GM21360 (cell line): ENCODE results near the gene CLDN7.

Experiments used
- ATAC-seq: cut with Tn5 transposase; IDR thresholded peaks from one replicate; pipeline ENCODE4 v1.9.1; 2021; ENCODE audit warnings: mild to moderate bottlenecking, moderate library complexity; ENCODE audit not compliant: unreplicated experiment

The CLDN7 gene

DNA sequence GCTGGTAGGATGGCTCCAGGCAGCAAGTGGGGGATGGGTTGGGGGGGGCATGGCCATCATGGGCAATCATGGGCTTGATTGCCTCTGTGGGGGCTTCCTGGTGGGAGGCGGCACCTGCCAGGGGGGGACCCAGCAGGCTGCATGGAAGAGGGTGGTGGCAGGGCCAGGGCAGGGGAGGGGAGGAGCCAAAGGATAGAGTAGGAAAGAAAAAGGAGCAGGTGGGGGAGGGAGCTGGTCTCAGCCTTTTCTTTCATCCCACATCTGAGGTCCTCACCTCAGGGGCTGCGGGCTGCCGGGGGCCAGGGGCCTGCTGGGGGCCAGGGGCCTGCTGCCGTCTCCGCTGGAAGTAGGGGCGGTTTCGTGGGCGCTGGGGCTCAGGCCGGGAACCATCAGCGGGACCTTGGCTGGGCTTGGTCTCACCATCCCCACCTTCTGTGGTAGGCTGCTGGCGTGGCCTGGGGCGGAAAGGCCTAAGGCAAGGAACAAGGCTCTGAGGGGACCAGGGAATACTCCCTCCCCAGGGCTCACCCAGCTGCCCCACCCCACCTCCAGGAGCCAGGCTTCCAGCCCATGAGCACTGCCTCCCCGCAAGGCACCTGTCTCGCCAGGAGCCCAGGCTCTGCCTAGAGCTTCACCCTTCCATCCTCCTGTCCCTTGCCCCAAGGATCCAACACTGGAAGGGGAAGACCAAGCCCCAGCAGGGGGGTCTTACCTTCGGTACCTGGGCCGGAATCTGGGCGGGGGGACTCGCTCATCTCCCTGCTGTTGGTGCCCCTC, 27.2 kb upstream of the CLDN7 start:
- no peak for ATAC-seq

DNA sequence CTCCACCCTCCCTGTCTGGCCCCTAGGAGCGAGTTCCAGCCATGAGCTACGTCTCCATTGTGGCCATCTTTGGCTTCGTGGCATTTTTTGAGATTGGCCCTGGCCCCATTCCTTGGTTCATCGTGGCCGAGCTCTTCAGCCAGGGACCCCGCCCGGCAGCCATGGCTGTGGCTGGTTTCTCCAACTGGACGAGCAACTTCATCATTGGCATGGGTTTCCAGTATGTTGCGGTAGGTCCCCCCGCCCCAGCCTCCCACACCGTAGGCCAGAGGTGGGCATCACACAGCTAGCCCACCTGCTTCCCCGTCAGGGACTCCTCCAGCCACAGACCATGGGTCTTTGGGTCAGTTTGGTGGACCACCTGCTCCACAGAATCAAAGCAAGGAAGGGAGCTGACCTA, 23.4 kb upstream of the CLDN7 start:
- no peak for ATAC-seq

DNA sequence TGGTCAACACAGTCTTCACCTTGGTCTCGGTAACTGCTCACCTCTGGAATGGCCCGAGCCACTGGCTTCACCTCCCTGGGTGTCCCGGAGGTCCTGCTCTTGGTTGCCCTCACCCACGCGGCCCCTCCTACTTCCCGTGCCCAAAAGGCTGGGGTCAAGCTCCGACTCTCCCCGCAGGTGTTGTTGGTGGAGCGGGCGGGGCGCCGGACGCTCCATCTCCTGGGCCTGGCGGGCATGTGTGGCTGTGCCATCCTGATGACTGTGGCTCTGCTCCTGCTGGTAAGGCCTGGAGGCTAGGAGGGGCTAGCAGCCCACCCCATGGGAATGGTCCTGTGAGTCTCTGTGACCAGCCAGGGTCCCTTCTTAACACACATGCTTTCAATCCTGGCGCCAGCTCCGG, 22.6 kb upstream of the CLDN7 start:
- no peak for ATAC-seq

DNA sequence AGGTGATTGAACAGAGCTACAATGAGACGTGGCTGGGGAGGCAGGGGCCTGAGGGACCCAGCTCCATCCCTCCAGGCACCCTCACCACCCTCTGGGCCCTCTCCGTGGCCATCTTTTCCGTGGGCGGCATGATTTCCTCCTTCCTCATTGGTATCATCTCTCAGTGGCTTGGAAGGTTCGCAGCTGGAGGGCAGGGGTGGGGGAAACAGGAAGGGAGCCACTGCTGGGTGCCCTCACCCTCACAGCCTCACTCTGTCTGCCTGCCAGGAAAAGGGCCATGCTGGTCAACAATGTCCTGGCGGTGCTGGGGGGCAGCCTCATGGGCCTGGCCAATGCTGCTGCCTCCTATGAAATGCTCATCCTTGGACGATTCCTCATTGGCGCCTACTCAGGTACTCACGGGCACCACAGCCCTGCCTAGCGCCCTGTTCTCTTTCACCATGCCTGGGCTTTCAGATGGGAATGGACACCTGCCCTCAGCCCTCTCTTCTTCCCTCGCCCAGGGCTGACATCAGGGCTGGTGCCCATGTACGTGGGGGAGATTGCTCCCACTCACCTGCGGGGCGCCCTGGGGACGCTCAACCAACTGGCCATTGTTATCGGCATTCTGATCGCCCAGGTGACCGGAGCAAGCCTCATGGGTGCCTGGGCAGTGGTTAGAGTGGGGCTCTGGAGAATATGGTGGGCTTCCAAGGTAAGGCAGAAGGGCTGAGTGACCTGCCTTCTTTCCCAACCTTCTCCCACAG, 21.4 kb upstream of the CLDN7 start:
- ATAC-seq: no peak

GRCh38 chr17:7282752-7283321, 20.6 kb upstream of the CLDN7 start:
- no peak for ATAC-seq

DNA sequence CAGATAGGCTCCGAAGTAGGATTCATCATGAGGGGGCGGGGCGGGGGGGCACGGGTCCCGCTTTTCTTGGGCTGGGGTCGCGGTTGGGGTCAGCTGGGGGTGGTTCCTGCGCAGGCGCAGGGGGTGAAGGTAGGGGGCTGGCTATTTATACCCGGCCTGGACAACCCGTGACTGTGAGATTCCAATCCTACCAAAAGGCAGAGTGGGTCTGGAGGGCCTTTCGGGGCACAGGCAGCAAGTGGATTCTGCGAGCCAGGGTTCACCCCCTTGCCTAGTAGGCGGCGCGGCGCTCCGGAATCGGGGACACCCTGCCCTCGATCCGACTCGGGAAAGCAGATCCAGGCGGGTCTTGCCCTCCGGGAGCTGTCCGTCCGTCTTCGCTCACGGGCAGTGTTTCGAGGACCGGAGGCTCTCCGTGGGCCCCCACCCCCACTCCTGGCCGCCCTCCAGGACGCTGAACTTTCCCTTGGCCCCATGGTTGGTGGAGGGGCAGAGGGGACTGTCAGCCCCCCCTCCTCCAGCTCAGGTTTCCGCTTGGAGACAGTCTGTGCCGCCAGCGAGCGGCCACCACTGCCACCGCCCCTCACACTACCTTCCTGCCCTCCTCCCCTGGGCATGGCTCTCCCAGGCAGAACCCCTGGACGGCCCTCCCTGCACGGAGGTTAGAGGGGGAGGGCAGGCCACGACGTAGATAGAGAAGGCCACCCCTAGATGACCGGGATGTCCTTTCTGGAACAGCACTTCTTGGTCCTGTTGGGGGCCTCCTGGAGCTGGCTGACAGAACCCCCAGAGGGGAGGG, 19.9 kb upstream of the CLDN7 start:
- ATAC-seq: no peak

DNA sequence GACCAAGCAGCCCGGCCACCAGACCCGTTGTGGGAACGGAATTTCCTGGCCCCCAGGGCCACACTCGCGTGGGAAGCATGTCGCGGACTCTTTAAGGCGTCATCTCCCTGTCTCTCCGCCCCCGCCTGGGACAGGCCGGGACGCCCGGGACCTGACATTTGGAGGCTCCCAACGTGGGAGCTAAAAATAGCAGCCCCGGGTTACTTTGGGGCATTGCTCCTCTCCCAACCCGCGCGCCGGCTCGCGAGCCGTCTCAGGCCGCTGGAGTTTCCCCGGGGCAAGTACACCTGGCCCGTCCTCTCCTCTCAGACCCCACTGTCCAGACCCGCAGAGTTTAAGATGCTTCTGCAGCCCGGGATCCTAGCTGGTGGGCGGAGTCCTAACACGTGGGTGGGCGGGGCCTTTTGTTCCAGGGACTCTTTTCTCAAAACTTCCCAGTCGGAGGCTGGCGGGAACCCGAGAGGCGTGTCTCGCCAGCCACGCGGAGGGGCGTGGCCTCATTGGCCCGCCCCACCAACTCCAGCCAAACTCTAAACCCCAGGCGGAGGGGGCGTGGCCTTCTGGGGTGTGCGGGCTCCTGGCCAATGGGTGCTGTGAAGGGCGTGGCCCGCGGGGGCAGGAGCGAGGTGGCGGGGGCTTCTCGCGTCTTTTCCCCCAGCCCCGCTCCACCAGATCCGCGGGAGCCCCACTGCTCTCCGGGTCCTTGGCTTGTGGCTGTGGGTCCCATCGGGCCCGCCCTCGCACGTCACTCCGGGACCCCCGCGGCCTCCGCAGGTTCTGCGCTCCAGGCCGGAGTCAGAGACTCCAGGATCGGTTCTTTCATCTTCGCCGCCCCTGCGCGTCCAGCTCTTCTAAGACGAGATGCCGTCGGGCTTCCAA, 19.0 kb upstream of the CLDN7 start, which contains the start of gene SLC2A4:
Gene SLC2A4, plus strand, starts transcription at position 645 of the 879 bp plus-strand sequence. Its CDS starts 217 bp downstream, at position 862.
- ATAC-seq: peak; percentile 51

- peak; percentile 64 for ATAC-seq
Observed at GRCh38 chr17:7280519-7281073, 18.3 kb upstream of the CLDN7 start.

DNA sequence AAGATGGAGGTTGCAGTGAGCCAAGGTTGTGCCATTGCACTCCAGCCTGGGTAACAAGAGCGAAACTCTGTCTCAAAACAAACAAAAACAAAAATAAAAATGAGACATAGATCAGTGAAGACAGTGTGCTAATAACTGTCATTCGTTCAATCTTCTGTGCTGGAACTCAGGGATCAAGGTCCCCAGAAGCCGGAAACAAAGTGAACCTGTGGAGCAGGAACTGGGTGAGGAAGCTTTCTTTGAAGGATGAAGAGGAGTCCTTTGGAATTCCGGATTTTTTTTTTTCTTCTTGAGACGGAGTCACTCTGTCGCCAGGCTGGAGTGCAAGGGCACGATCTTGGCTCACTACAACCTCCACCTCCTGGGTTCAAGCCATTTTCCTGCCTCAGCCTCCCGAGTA, 17.2 kb upstream of the CLDN7 start:
- no peak for ATAC-seq

DNA sequence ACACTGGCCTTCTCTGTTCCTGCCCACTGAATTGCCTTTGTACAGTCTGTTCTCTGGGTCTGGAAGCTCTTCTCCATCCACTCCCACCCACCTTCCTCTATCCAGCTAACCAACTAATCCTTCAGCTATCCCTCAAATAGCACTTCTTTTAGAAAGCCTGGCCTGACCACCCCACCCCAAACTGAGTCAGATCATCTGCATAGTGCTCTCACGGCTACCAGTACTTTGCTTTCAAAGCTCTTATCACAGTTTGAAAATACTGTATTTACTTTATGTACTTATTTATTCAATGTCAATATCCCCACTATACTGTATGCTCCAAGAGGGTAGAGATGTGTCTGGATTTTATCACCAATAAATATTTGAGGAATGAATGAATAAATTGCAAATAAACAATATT, 4.5 kb upstream of the CLDN7 start:
- ATAC-seq: no peak

DNA sequence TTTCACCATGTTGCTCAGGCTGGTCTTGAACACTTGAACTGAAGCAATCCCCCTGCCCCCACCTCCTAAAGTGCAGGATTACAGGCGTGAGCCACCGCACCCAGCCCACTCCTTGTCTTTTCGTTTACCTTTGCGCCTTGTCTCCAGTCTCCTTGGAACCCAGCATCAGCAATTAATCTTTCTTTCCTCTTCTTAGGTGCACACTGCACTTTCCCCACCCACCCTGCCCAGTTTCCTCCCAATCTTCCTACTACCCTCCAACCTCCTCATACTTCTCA, 1.5 kb upstream of the CLDN7 start:
- ATAC-seq: no peak

DNA sequence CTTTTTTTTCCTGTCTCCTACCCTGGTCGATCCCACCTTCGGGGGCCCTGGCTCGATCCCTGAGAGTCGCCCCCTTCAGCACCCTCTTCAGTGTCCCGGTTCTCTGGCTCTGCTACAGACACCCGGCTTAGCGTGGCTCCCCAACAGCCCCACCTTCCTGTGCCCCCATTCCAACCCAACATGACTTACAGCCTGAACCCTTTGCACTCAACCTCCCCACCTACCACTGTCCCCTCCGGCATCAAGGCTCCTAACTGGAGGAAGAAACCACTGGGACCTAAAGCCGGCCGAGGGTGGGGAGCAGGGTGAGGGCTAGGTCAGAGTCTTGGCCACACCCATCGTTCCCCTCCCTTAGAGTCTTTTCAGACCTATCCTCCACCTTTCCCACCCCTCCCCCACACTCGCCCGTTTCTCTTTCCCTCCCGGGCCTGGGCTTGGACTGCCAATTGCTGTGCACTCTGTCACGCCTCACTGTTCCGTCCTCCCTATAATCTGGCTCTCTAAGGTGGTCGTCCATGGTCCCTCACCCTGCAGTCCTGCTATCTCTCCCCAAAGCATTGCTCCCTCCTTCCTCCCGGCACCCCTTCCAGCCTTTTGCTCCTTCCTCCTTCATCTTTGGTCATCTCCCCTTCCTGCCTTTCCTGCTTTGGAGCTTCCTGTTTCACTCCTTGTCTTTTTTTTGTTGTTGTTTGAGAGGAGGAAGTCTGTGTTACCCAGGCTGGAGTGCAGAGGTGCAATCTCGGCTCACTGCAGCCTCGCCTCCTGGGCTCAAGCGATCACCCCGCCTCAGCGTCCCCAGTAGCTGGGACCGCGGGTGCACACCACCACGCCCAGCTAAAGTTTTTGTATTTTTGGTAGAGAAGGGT, 890 bp upstream of the CLDN7 start:
- no peak for ATAC-seq

DNA sequence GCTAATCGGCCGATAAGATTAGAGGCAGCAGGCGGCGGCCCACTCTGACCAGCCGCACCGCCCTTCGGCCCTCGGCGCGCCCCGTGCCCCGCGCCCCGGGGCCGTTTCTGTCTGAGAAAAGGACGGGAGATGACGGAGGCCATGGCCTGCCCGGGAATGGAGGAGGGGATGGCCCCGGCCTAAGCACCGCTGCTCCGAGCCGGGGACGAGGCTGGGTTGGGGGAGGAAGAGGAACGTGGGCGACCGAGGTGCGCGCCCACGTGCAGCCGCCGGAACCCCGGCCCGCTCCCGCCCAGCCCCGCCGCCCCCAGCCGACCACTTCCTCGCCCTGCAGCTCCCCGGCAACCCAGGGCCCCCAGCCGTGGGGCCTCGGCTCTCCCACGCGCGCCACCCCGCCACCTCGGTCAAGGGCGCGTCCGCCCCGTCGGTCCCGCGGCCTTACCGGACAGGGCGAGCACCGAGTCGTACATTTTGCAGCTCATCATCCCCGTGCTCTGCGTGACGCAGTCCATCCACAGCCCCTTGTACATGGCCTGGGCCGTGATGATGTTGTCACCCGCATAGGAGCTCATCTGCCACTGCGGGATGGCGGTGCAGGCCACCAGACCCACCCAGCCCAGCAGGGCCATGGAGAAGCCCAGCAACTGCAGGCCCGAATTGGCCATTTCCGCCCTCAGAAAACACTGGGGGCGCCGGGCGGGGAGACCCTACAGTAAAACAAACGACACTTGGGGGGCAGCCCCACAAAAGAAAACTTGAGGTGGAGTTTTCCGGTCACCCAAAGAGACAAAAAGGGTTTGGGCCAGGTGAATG, 693 bp downstream of the CLDN7 start:
- ATAC-seq: no peak

DNA sequence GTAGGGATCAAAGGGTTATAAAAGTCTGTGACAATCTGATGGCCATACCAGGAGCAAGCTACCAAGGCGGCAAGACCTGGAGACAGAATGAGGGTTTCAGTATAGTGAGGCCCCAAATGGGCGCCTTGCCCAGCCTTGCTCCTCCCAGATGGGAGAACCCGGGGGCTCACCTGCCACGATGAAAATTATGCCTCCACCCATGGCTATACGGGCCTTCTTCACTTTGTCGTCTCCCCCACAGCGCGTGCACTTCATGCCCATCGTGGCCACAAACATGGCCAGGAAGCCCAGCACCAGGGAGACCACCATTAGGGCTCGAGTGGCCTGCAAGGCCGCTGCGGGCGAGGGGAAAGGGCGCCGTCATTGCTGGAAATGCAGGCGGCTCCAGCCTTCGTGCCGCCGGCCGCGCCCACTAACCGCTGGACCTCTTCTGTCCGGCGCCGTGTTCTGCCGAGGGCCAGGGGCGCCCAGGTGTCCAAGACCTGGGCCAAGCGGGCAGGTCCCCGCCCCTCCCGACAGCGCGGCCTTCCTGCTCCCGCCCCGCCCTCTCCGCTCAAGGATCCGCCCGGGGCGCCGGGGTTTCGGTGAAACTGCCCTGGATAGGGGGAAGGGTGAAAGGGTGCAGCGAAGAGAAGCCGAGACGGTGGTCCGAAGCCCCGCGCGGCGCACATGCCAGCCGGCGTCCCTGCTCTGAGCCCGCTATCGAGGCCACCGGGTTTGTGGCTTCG, 1.5 kb downstream of the CLDN7 start:
- no peak for ATAC-seq

GRCh38 chr17:7260151-7260550, 2.1 kb downstream of the CLDN7 start:
- no peak for ATAC-seq

DNA sequence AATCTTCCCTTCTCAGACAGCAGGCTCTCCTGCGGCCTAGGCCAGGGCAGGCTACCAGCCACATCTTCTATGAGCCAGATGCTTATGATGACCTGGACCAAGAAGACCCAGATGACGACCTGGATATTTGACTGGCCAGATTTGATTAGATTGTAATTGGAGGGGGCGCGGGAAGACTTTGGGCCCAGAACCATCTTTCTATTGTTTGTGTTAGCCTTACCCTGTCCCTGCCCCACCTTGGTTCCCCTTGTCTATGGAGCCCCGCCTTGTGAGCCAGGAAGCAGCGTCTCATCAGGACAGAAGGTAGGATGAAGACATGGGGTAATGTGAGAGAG, 2.8 kb downstream of the CLDN7 start:
- ATAC-seq: no peak

- no peak for ATAC-seq
Observed at GRCh38 chr17:7258731-7259554, 3.3 kb downstream of the CLDN7 start.
